GM19043 (cell line): ENCODE data around the gene ZER1.
"Not testable (repeated sequence)": the region's sequence is repeated elsewhere in the genome, so short reads cannot be mapped to it uniquely, and the experiment has no call there.

Source experiments
- ATAC-seq: cut with Tn5 transposase; IDR thresholded peaks from one replicate; pipeline ENCODE4 v1.9.1; 2021; ENCODE audit warnings: low read depth; ENCODE audit not compliant: unreplicated experiment

Gene ZER1

DNA sequence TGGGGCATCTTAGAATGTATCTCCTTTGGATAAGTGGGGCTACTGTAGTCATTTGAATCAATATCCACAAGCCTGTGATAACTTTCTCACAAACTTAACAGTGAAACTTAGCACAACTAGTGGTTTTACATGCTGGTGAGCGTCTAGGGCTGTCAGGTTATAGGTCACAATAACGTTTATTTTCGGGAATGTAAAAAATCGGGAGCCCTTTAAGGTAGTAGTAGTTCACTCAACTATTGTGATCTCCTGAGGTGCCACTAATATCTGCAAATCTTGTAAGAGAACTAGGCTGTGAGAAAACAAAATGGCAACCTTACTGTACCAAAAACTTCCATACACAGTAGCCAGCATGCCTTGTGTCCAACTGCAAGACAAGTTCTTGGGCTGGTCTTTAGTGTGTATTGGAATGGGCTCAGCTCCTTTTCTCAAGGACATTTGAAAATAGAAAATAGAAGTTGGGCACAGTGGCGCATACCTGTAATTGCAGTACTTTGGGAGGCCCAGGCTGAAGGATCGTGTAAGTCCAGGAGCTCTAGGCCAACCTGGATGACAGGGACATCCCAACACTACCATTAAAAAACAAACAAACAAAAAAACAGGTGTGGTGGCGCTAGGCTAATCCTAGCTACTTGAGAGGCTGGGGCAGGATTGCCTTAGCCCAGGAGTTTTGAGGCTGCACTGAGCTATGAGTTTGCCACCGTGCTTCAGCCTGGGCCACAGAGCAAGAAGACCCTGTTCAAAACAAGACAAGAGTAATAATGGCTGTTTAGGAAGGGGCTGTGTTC is 74.6 kb downstream of the ZER1 start:
- ATAC-seq, result no peak

DNA sequence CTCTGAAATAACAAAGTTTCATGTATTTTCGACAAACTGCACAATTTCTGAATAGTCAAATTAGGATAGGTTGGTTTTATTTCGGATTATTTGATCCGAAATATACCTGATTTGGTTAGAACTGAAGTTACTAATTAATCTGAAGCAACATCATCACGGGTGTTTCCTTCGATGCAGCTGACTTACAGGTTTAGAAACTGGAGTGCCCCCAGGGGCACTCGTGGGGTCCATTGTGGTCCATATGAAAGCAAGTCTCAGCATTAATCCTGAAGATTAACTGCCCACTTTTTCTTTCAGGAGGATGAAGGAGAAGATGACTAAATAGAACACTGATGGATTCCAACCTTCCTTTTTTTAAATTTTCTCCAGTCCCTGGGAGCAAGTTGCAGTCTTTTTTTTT is 77.4 kb downstream of the ZER1 start:
- ATAC-seq, result no peak

DNA sequence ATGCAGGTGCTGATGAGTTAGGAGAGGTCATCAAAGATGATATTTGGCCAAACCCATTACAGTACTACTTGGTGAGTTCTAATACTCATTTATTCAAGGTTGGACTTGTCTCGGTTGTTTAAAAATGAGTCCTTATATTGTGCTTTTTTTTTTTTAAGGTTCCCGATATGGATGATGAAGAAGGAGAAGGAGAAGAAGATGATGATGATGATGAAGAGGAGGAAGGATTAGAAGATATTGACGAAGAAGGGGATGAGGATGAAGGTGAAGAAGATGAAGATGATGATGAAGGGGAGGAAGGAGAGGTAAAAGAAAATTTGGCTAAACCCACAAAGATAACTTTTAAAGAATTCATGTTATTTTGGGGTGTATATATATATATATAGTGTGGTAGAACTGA is 78.0 kb downstream of the ZER1 start:
- not testable (repeated sequence) for ATAC-seq

DNA sequence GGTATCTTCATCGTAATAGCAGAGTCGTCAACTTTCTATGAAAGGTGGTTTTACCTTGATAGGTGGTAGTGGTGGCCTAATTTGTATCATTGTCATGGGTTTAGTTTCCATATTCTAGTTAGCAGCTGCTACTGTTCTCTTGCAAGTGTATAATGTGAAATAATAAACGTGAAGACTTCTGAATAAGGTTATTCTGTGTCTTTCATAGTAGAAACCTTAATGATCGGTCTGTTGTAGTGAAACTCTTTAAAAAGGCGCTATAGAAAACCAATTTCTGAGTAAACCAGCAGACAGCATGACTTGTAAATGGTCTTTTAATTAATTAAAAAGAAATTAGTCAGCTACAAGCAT is 81.1 kb downstream of the ZER1 start:
- ATAC-seq, result no peak

DNA sequence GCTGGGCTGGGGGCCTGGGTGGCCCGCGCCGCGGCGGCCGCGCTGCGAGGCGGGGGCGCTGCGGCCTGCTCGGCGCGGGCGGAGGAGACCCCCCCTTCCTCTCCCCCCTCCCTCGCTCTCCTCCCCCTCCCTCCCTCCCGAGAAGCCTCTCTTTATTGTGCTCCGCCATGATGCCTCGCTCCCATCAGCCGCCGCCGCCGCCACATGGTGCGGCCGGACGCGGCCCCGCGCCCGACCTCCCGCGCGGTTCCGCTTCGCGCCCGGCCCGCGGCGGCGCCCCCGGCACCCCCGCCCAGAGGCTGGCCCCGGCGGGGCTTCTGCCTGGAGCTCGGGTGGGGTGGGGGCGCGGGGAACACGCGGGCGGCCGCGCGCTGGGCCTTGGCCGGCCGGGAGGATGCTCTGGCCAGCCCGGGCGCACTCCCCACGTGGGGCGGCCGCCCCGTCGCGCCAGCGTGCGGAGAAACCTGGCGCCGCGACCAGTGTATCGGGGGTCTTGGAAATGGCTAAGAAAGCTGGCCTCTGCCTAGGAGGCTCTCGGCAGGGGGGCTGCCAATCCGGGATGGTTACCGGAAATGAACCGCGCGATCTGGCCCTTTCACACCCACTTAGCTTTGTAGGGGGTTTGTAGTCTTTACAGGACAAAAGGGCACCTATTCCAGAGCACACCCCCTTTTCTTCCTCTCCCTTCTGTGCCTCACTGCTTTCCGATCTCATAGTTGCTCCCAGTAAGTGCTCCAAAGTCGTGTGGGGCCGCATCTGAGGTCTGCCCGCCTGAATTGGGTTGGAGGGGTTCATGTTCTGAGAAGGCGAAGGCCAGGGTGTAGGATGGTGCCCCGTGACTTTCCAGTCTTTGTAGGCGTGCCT is 81.7 kb downstream of the ZER1 start:
- ATAC-seq, result no peak

DNA sequence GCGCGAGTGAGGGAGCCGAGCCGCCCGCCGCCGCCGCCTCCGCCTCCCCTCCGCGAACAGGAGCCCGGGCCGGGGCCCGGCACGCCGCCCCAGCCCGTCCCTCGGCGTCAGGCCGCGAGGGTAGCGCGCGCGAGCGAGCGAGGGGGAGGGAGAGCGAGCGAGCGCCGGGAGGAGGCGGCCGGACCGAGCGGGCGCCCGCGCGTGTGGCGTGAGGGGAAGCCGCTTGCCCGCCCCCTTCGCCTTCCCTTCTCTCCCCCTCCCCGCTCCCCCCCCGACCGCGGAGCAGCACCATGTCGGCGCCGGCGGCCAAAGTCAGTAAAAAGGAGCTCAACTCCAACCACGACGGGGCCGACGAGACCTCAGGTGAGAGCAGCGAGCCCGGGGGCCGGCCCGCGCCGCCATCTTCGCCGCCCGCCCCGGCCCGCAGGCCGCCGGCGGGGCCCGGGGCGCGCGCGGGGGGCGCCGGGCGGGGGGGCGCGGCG is 82.4 kb downstream of the ZER1 start:
- ATAC-seq, result no peak

DNA sequence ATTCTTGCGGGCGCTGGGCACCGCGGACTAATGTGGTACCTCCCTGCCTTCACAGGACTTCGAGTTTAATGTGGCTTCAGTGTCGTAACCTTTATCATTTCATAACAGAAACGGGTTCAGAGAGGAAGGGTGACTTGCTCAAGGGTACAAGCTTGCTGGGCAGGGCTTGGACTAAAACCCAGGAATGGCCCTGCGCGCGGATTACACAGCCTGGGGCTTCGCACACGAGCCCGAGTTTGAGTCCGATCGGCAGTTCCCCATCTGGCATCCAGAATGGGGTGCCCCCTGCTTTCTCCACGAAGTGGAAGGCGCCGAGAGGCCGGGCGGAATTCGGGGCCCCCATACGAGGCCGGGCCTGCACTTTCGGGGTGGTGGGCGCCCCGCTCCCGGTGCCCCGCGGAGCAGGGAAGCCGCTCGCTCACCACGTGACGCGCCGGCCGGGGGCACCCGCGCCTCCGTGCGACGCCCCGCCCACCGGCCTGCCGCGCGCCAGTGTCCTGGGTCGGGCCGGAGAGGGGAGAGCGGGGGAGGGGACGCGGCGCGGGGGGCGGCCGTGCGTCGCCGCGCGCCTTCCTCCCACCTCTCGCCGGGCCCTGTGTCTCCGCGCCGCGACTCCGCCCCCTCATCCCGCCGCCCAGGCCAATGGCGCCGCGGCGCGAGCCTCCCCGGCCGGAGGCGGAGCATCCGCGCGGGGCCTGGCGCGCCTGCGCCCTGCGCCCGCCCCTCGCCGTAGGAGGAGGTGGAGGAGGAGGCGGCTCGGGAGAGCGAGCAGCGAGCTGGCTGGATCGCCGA is 83.0 kb downstream of the ZER1 start, which contains the start of gene SET:
Gene SET, plus strand, starts transcription at position 722 of the 792 bp plus-strand sequence. CDS start 361 bp downstream, outside the sequence.
- ATAC-seq, result peak; percentile 65

DNA sequence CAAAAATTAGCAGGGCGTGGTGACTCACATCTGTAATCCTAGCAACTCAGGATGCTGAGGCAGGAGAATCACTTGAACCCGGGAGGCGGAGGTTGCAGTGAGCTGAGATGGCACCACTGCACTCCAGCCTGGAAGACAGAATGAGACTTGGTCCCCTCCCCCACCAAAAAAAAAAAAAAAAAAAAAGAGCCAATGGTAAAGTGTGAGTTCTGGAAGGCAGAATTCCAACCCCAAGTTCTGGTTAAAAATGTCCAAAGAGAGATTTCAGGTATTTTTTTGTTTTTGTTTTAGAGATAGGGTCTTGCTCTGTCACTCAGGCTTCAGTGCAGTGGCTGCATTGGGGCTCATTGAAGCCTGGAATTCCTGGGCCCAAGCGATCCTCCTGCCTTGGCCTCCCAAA is 84.3 kb downstream of the ZER1 start:
- no peak for ATAC-seq

DNA sequence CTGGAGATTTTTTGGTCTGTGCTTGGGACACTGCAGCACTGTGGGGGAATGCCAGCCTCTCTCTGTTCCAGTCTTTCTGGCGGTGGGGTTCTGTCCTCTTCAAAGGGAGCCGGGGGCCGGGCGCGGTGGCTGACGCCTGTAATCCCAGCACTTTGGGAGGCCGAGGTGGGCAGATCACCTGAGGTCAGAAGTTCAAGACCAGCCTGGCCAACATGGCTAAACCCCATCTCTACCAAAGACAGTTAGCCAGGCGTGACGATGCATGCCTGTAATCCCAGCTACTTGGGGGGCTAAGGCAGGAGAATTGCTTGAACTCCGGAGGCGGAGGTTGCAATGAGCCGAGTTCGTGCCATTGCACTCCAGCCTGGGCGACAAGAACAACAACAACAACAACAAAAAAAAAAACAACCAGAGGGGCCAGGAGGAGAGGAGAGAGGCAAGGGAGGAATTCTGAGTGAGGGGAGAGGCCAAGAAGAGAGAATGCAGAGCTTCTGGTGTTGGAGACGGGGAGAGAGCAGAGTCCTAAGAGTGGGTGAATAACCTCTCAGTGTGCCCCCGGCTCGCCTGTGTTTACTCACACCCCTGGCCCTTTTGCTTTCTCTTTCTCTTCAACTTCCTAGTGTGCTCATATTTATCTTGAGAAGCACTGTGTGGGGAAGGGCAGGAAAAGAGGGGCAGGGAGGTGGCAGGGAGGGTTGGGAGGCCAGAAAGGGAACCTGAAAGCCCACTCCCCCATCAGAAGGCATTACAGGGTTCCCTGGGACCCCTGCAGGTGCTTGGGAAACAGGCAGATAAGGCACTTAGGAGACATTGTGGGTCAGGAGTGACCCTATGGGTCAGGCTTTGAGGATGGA is 85.9 kb downstream of the ZER1 start:
- no peak for ATAC-seq

DNA sequence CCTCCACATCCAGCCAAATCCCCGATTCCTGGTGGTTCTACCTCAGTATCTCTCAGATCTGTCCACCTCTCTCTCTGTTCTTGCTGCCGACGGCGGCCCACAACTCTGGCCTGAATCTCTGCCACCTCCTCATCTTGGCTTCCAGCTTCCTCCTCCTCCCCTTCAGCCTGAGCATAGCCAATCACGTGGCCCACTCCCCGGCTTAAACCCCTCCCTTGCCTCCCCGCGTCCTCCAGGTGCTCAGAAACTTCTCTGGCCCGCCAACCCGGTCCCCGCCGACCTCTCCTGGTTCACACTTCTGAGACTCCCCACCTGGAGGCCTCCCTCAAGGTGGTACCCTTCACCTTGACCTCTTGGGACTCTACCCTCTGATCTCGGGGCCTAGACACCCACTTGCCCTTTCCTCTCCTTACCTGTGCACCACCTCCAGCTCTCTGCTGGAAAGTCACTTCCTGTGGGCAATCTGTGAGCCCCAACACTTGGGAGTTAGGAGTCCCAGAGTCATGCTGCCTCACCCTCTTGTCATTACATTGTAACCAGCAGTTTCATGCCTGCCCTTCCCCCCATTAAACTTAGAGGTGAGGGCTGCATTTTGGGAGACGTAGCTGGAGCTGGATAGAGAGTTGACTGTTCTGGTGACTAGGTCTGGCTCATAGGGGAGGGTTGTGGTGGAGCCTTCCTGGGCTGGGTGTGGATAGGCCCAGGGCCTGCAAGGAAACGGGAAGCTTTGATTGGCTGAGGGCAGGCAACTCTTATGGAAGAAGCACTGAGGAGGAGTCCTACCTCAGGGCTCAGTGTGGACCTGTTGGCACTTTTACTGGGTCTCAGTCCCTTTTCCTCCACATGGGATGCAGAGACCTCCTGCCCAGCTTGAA is 87.2 kb downstream of the ZER1 start:
- no peak for ATAC-seq

DNA sequence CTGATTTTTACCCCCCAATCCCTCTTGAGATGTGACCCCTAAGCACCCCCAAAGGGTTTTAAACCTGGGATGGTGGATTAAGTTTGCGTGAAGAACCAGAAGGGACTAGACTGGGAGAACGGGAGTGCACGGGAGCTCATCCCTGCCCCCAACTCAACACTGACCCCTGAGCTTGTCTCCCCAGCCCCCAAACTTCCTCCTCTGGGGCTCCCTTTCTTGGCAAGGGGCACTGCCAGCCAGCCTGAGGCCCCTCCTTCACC is 87.7 kb downstream of the ZER1 start:
- ATAC-seq, result no peak

DNA sequence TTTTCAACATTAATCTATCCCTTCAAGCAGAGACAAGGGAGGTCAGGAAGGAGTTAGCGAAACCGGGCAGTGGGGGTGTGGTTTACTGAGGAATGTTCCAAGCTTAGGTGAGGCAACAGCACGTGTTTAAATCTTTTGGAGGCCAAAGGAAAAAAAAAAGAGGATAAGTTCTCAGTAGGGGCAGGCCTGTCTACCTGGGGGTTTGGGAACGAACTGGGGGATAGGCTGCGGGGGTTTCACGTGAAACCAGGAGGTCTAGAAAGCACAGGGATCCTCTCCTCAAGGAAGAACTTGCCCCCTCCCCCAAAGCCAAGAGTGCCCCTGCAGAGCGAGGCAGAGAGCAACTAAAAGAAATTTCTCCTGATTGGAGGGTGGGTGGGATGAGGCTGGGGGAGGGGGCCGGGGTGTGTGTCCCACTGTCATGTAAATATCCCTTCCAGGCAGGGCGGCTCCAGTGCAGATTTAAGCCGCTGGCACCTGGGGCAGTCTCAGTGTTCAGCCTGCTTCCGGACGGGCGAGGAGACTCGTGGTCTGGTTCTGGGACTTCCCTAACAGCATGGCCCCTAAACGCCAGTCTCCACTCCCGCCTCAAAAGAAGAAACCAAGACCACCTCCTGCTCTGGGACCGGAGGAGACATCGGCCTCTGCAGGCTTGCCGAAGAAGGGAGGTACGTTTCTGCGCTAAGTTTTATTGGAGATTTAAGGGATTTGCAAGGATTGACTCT is 88.2 kb downstream of the ZER1 start:
- no peak for ATAC-seq
